GM10248 (cell line): ENCODE measurements around the gene CHN1.

Source experiments
- CTCF ChIA-PET: fragments of 300-600 bp; sonication (Branson Sonifier 250); formaldehyde crosslinking; extraction: SDS; loops from one replicate; lab custom pipeline; 2021; ENCODE audit warnings: antibody characterized with exemption; lab: Yijun Ruan, JAX
- POLR2A ChIA-PET: fragments of 350-650 bp; sonication (Branson Sonifier 250); formaldehyde crosslinking; extraction: SDS; loops from one replicate; lab custom pipeline; 2020; ENCODE audit warnings: antibody characterized with exemption; lab: Yijun Ruan, JAX
- DNase-seq: peaks from one replicate; pipeline ENCODE4 v3.0.0; 2012; ENCODE audit errors: extremely low spot score
- CTCF ChIP-seq: IDR thresholded peaks from 2 replicates; pipeline ENCODE4 v1.5.1; 2012; ENCODE audit warnings: mild to moderate bottlenecking, low read depth; ENCODE audit errors: extremely low read depth, missing control alignments, control extremely low read depth

The CHN1 gene

GRCh38 chr2:174784909-174785308 is 220.3 kb downstream of the CHN1 start:
- no peak for DNase-seq
- ChIA-PET CTCF (interaction anchor here (2.1 kb wide), 1 partner anchor 13 kb away, joined by 10 read pairs; no protein-coding TSS in a partner anchor), POLR2A (interaction anchor here (0.5 kb wide), 1 partner anchor 406 kb away, joined by 3 read pairs; no protein-coding TSS in a partner anchor)
- TF ChIP-seq CTCF = no peak

- CTCF ChIA-PET = interaction anchor here (2.1 kb wide), 1 partner anchor 13 kb away, joined by 10 read pairs; no protein-coding TSS in a partner anchor
- POLR2A ChIA-PET = no interaction called here
- TF ChIP-seq CTCF = no peak
- DNase-seq = no peak
Observed at GRCh38 chr2:174784316-174784715, 220.9 kb downstream of the CHN1 start.

- no peak for TF ChIP-seq CTCF
- no peak for DNase-seq
- POLR2A ChIA-PET = no interaction called here
- CTCF ChIA-PET = interaction anchor here (0.6 to 1.2 kb wide), 3 partner anchors 11 to 33 kb away, joined by 3 to 5 read pairs (median 3); no protein-coding TSS in a partner anchor
Observed at GRCh38 chr2:174781996-174782395, 223.2 kb downstream of the CHN1 start.

GRCh38 chr2:174781298-174781697 is 223.9 kb downstream of the CHN1 start:
- TF ChIP-seq CTCF = no peak
- POLR2A ChIA-PET = no interaction called here
- CTCF ChIA-PET = interaction anchor here (1.7 kb wide), 1 partner anchor 11 kb away, joined by 5 read pairs; no protein-coding TSS in a partner anchor
- no peak for DNase-seq

- POLR2A ChIA-PET = no interaction called here
- CTCF ChIA-PET = interaction anchor here (1.7 kb wide), 1 partner anchor 10 kb away, joined by 5 read pairs; no protein-coding TSS in a partner anchor
- DNase-seq = no peak
Observed at GRCh38 chr2:174780856-174781255, 224.3 kb downstream of the CHN1 start.

GRCh38 chr2:174780191-174780840 is 224.9 kb downstream of the CHN1 start:
- no peak for DNase-seq
- TF ChIP-seq CTCF = no peak
- ChIA-PET POLR2A (no interaction called here), CTCF (interaction anchor here (1.5 to 1.7 kb wide), 2 partner anchors 10 to 31 kb away, joined by 3 to 5 read pairs; no protein-coding TSS in a partner anchor)

More at GRCh38 chr2:174780856-174781255, 224.3 kb downstream of the CHN1 start:
- TF ChIP-seq CTCF = no peak
